A673 (cell line): ENCODE data around the gene HOXB13. TPM values are rescaled to one million over a fixed set of nuclear protein-coding genes. Genes with fewer than 3 reads are reported as not detected.

Source experiments
- BruUV-seq: library from RNA; stranded (reverse); fragments of 400-500 nt; replicated peaks from 2 replicates; lab custom pipeline; 2021; lab: Mats Ljungman, UMichigan
- CTCF ChIA-PET: fragments of 300-600 bp; sonication (Branson Sonifier 250); formaldehyde crosslinking; loops from one replicate; lab custom pipeline; 2022; ENCODE audit warnings: antibody characterized with exemption; lab: Charles Lee
- POLR2A ChIA-PET: fragments of 300-600 bp; sonication (Branson Sonifier 250); formaldehyde crosslinking; loops from one replicate; lab custom pipeline; 2022; ENCODE audit warnings: antibody characterized with exemption; ENCODE audit not compliant: low non-redundant PET; lab: Charles Lee
- DNase-seq: peaks from one replicate; pipeline ENCODE4 v3.0.0-alpha.2; 2015; ENCODE audit warnings: low spot score
- H3K27ac ChIP-seq: fragments of 200-600 bp; sonication (generic); 2 replicates; pipeline ENCODE4 v1.5.1; 2016; ENCODE audit warnings: mixed run types, low read depth, mild to moderate bottlenecking, mixed read lengths, antibody characterized with exemption, low read length; ENCODE audit not compliant: poor library complexity, severe bottlenecking
- H3K27me3 ChIP-seq: fragments of 200-600 bp; sonication (generic); replicated peaks from 2 replicates; pipeline ENCODE4 v1.6.1; 2017; ENCODE audit warnings: mixed run types, low read depth, mild to moderate bottlenecking, mixed read lengths, antibody characterized with exemption, low read length; ENCODE audit not compliant: insufficient read depth, poor library complexity
- H3K36me3 ChIP-seq: fragments of 200-600 bp; sonication (generic); 2 replicates; pipeline ENCODE4 v1.6.1; 2016; ENCODE audit warnings: mixed run types, mild to moderate bottlenecking, mixed read lengths, antibody characterized with exemption, low read length; ENCODE audit not compliant: insufficient read depth, poor library complexity, severe bottlenecking
- H3K4me1 ChIP-seq: fragments of 200-600 bp; sonication (generic); 2 replicates; pipeline ENCODE4 v1.6.1; 2017; ENCODE audit warnings: mixed run types, mild to moderate bottlenecking, mixed read lengths, antibody characterized with exemption, low read length; ENCODE audit not compliant: insufficient read depth, poor library complexity, severe bottlenecking
- H3K4me3 ChIP-seq: fragments of 200-600 bp; sonication (generic); 2 replicates; pipeline ENCODE4 v1.5.1; 2016; ENCODE audit warnings: low read depth, mixed run types, mild to moderate bottlenecking, mixed read lengths, low read length; ENCODE audit not compliant: poor library complexity, severe bottlenecking
- H3K9me3 ChIP-seq: fragments of 200-600 bp; sonication (generic); 2 replicates; pipeline ENCODE4 v1.6.1; 2016; ENCODE audit warnings: mixed run types, low read depth, mild to moderate bottlenecking, mixed read lengths, antibody characterized with exemption, low read length; ENCODE audit not compliant: poor library complexity, severe bottlenecking
- EZH2 ChIP-seq: fragments of 200-600 bp; sonication (generic); IDR thresholded peaks from 2 replicates; pipeline ENCODE4 v1.6.1; 2017; ENCODE audit warnings: borderline replicate concordance, low read depth, mild to moderate bottlenecking, mixed read lengths, antibody characterized with exemption, low read length; ENCODE audit not compliant: poor library complexity, severe bottlenecking
- intact Hi-C: fragments of 100-400 bp; cut with micrococcal nuclease; formaldehyde crosslinking; loops from one replicate; pipeline ENCODE4 v1.10.0; 2022; ENCODE audit not compliant: unreplicated experiment
- total RNA-seq: library from RNA; stranded (reverse); gene quantifications from 2 replicates; pipeline ENCODE4 v1.2.3, GENCODE V29; 2021
- TF ChIP-seq, protein P1 (sequence below): fragments of 300-800, 200-600 bp; sonication (generic); conservative IDR thresholded peaks from 2 replicates; pipeline ENCODE4 v1.5.1; 2017; ENCODE audit warnings: low read depth, mild to moderate bottlenecking, antibody characterized with exemption, low read length, moderate library complexity, mixed read lengths

The HOXB13 gene
- total RNA-seq, 1 experiment from 2014 or later: 11.7 TPM

DNA sequence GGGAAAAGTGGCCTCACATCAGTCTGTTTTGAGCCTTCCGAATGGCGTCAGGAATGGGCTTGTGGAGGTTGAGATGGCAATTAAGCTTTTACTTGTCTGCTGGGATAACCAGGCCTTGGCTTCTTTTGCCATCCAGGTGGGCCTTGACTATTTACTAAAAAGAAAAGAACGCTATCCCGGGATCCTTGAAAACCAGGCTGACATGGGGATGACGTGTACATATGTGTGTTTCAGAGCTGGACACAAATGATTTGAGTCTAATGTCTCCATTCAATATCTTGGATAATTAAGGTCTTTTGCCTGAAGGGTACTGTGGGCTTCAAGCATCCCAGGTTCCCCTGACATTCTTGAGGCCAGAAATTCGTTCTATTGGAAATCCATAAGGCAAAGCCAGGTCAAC lies 32.6 kb upstream of the HOXB13 start:
- Histone ChIP-seq H3K27me3 (no peaks in the 10 kb centered on the region), H3K36me3 (no peaks in the 10 kb centered on the region), H3K4me3 (no peak overlapping the region), H3K4me1 (peaks cover 5% of the 10 kb centered on the region), H3K27ac (no peak overlapping the region), H3K9me3 (no peaks in the 10 kb centered on the region)
- BruUV-seq: no TSS peak
- TF ChIP-seq EZH2: no peak
- TF ChIP-seq, protein P1, sequence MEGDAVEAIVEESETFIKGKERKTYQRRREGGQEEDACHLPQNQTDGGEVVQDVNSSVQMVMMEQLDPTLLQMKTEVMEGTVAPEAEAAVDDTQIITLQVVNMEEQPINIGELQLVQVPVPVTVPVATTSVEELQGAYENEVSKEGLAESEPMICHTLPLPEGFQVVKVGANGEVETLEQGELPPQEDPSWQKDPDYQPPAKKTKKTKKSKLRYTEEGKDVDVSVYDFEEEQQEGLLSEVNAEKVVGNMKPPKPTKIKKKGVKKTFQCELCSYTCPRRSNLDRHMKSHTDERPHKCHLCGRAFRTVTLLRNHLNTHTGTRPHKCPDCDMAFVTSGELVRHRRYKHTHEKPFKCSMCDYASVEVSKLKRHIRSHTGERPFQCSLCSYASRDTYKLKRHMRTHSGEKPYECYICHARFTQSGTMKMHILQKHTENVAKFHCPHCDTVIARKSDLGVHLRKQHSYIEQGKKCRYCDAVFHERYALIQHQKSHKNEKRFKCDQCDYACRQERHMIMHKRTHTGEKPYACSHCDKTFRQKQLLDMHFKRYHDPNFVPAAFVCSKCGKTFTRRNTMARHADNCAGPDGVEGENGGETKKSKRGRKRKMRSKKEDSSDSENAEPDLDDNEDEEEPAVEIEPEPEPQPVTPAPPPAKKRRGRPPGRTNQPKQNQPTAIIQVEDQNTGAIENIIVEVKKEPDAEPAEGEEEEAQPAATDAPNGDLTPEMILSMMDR: no peak
- POLR2A ChIA-PET: no interaction called here
- CTCF ChIA-PET: no interaction called here
- DNase-seq: no peak
- intact Hi-C loops: no loop called here

- ChIA-PET CTCF (no interaction called here), POLR2A (no interaction called here)
- BruUV-seq: no TSS peak
- intact Hi-C loops: no loop called here
- no peak overlapping the region for H3K4me3 ChIP-seq
- no peak for DNase-seq
- TF ChIP-seq, protein P1: no peak
- TF ChIP-seq EZH2: no peak
- H3K36me3 ChIP-seq: no peaks in the 10 kb centered on the region
- no peaks in the 10 kb centered on the region for H3K27me3 ChIP-seq
- H3K9me3 ChIP-seq: no peaks in the 10 kb centered on the region
- peaks cover 5% of the 10 kb centered on the region for H3K4me1 ChIP-seq
- H3K27ac ChIP-seq: no peak overlapping the region
Measured at GRCh38 chr17:48760411-48760810, 31.9 kb upstream of the HOXB13 start.

DNA sequence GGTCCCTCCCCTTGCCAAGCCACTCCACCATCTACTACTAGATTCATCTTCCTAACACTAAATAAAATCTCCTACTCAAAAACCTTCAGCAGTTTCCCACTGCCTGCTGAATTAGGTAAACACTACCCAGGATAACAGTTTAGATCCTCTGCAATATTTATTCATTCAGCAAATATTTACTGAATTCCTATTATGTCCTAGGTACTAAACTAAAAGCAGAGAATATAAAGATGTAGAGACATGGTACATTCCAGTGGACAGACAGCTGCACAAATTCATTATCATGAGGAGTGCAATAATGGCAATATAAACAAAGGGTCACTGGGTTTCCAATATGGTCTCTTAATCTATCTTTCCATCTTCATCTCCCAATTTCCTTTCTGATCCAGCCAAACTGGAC lies 30.7 kb upstream of the HOXB13 start:
- ChIA-PET CTCF (no interaction called here), POLR2A (no interaction called here)
- H3K4me3 ChIP-seq: no peak overlapping the region

More for the DNA sequence above, 30.7 kb upstream of the HOXB13 start:
- BruUV-seq: no TSS peak
- Histone ChIP-seq H3K9me3 (no peaks in the 10 kb centered on the region), H3K36me3 (no peaks in the 10 kb centered on the region), H3K4me1 (peaks cover 9% of the 10 kb centered on the region), H3K27me3 (no peaks in the 10 kb centered on the region), H3K27ac (no peak overlapping the region)
- no peak for DNase-seq
- TF ChIP-seq, protein P1: no peak
- TF ChIP-seq EZH2: no peak
- intact Hi-C loops: loop anchor here (10.0 kb wide), 1 partner anchor 84 kb away; no protein-coding TSS in a partner anchor
